ENCODE measurements around the gene DENND2D.
A peak's percentile ranks its signal among the peaks of the same experiment; 100 is the strongest.

DENND2D gene

DNA sequence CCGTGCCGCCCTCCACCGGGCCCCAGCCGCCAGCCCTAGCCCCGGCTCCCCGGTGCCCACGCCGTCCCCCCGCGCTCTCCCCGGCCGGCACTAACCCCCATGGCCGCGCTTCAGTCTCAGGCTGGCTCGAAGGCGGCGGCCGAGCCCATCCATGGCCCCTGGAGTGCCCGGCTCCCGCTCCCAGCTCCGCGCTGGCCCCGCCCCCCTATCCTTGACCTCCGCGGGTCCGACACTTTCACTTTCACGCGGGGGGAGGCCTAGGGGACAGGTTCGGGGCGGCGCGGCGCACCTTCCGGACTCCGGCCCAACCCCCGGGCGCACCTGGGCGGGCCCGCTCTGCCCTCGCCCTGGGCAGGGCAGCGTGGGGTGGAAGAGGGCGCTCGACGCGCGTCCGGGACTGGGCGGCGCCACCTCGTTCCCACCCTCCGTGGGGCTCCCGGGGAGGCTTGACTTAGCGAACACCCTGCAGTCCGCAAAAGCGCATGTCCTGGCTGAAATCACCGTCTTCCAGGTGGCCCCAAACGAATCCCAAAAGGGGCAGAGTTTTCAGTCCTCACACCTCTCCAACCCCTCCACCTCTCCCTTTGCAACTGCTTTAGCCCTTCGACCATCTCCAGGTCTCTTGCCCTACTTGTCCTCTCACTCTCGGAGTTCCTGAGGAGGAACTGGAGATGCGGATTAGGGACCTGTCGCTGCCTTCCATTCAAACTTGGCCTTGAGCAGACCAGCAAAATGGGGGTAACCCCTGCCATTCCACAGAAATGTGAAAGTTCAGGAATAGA is 3.9 kb upstream of the DENND2D start:
- H2AFZ ChIP-seq (ENCODE audit: low read depth, low read length, severe bottlenecking), result no peak overlapping the region

DNA sequence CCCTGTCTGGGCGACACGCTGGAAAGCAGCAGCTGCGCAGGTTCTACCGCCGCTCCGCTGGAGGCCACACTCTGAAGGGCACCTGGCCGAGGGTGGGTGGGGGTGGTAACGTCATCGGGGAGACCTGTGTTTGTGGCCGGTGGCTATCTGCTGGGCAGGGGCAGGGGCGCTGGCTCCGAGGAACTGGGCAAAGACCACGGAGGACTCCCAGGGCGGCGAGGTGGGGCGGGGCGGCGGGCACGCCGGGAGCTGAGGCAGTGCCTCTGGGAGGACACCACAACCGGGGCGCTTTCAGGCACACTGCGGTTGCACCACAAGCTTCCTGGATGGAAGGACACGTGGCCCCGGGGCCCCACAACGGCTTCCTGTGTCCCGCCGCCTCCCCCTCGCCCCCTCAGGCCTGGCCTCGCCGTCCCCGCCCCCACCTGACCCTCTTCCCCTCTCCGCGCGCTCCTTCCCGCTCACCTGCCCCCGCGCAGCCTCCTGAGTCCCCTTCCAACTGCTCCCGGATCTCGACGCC is 3.3 kb upstream of the DENND2D start:
- Histone ChIP-seq H3K9me2 (replicated peaks; ENCODE audit: insufficient read depth, low read length) (no peaks in the 10 kb centered on the region), H4K20me1 (ENCODE audit: low read depth, low read length) (no peaks in the 10 kb centered on the region), H3K4me3 (ENCODE audit: insufficient read depth, low read length, poor library complexity, severe bottlenecking) (peak overlapping the region; percentile 62), H3K9me3 (ENCODE audit: insufficient read depth, low read length) (no peaks in the 10 kb centered on the region), H3F3A (ENCODE audit: insufficient read depth) (peaks cover 39% of the 10 kb centered on the region), H3K4me2 (ENCODE audit: low read depth, low read length, poor library complexity, severe bottlenecking) (peak overlapping the region; percentile 95), H3K79me2 (ENCODE audit: insufficient read depth, low read length) (peaks cover 23% of the 10 kb centered on the region), H3K9ac (ENCODE audit: low read length) (peak overlapping the region; percentile 92), H3K27me3 (ENCODE audit: low read length) (no peaks in the 10 kb centered on the region), H3K36me3 (ENCODE audit: low read length) (no peaks in the 10 kb centered on the region), H2AFZ (ENCODE audit: low read depth, low read length, severe bottlenecking) (no peak overlapping the region), H3K27ac (ENCODE audit: low read depth, low read length) (peak overlapping the region; percentile 91)
- TF ChIP-seq, protein P1, sequence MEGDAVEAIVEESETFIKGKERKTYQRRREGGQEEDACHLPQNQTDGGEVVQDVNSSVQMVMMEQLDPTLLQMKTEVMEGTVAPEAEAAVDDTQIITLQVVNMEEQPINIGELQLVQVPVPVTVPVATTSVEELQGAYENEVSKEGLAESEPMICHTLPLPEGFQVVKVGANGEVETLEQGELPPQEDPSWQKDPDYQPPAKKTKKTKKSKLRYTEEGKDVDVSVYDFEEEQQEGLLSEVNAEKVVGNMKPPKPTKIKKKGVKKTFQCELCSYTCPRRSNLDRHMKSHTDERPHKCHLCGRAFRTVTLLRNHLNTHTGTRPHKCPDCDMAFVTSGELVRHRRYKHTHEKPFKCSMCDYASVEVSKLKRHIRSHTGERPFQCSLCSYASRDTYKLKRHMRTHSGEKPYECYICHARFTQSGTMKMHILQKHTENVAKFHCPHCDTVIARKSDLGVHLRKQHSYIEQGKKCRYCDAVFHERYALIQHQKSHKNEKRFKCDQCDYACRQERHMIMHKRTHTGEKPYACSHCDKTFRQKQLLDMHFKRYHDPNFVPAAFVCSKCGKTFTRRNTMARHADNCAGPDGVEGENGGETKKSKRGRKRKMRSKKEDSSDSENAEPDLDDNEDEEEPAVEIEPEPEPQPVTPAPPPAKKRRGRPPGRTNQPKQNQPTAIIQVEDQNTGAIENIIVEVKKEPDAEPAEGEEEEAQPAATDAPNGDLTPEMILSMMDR (IDR thresholded peaks at IDR 0.05; ENCODE audit: insufficient read depth, low read length, poor library complexity, severe bottlenecking), result no peak
- TF ChIP-seq EZH2phosphoT487 (conservative IDR thresholded peaks at IDR 0.05; ENCODE audit: low read length), result no peak

More for the DNA sequence above, 3.9 kb upstream of the DENND2D start:
- TF ChIP-seq EZH2phosphoT487 (conservative IDR thresholded peaks at IDR 0.05; ENCODE audit: low read length), result no peak
- TF ChIP-seq, protein P1 (IDR thresholded peaks at IDR 0.05; ENCODE audit: insufficient read depth, low read length, poor library complexity, severe bottlenecking), result no peak
- H3K27ac ChIP-seq (ENCODE audit: low read depth, low read length), result peak overlapping the region; percentile 91
- H3K9me3 ChIP-seq (ENCODE audit: insufficient read depth, low read length), result no peaks in the 10 kb centered on the region
- H4K20me1 ChIP-seq (ENCODE audit: low read depth, low read length), result no peaks in the 10 kb centered on the region
- H3K36me3 ChIP-seq (ENCODE audit: low read length), result no peaks in the 10 kb centered on the region
- H3K9ac ChIP-seq (ENCODE audit: low read length), result peak overlapping the region; percentile 92
- no peaks in the 10 kb centered on the region for H3K9me2 ChIP-seq (replicated peaks; ENCODE audit: insufficient read depth, low read length)
- H3K4me3 ChIP-seq (ENCODE audit: insufficient read depth, low read length, poor library complexity, severe bottlenecking), result peak overlapping the region; percentile 62
- peaks cover 39% of the 10 kb centered on the region for H3F3A ChIP-seq (ENCODE audit: insufficient read depth)
- peaks cover 23% of the 10 kb centered on the region for H3K79me2 ChIP-seq (ENCODE audit: insufficient read depth, low read length)
- H3K4me2 ChIP-seq (ENCODE audit: low read depth, low read length, poor library complexity, severe bottlenecking), result peak overlapping the region; percentile 95
- H3K27me3 ChIP-seq (ENCODE audit: low read length), result no peaks in the 10 kb centered on the region

DNA sequence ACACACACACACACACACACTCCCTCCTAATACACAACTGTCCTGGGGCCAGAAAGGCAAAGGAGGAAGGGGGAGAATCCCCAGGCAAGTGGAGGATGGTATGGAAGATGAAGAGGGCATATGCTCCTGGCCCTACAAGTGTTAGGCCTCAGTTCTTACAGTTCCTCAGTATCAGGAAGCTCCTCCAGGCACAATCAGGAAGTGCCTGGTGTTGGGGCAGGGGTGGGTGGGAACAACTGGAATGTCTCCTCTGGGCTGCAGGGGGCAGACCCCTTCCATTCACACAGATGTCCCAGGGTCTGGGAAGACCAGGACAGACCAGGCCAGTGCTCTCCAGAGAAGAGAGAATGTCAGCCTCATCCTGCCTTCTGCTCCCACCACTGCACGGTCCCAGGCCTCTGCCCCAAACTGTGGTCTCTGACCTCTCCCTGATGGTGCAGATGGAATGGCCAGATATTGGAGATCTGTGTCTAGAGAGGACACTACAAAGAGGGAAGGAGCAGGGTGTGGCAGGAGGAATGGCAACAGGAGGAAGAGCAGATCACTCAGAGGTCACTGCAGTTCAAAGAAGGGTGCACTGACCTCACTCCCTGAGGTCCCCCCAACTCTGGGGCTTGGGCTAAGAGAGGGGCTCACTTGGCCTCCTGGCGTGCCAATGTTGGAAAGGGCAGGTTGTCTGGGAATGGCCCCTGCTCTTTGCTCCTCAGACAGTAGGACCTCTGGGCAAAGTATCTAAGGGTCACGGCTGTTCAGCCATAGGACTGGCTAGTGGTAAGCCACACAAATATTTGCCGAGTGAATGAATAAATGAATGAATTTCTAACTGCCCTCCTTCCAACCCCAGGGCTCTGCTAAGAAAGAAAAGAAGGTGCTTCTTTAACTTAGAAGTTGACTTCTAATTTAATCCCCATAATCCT is 2.5 kb upstream of the DENND2D start:
- H4K20me1 ChIP-seq (ENCODE audit: low read depth, low read length), result no peaks in the 10 kb centered on the region
- H2AFZ ChIP-seq (ENCODE audit: low read depth, low read length, severe bottlenecking), result no peak overlapping the region
- no peaks in the 10 kb centered on the region for H3K9me3 ChIP-seq (ENCODE audit: insufficient read depth, low read length)
- H3K9ac ChIP-seq (ENCODE audit: low read length), result peak overlapping the region; percentile 92
- peaks cover 23% of the 10 kb centered on the region for H3K79me2 ChIP-seq (ENCODE audit: insufficient read depth, low read length)
- H3K27ac ChIP-seq (ENCODE audit: low read depth, low read length), result peak overlapping the region; percentile 91
- H3K27me3 ChIP-seq (ENCODE audit: low read length), result no peaks in the 10 kb centered on the region
- H3K9me2 ChIP-seq (replicated peaks; ENCODE audit: insufficient read depth, low read length), result no peaks in the 10 kb centered on the region
- peak overlapping the region; percentile 60 for H3K4me3 ChIP-seq (ENCODE audit: insufficient read depth, low read length, poor library complexity, severe bottlenecking)
- peak overlapping the region; percentile 95 for H3K4me2 ChIP-seq (ENCODE audit: low read depth, low read length, poor library complexity, severe bottlenecking)
- TF ChIP-seq, protein P1 (IDR thresholded peaks at IDR 0.05; ENCODE audit: insufficient read depth, low read length, poor library complexity, severe bottlenecking), result no peak
- no peak for TF ChIP-seq EZH2phosphoT487 (conservative IDR thresholded peaks at IDR 0.05; ENCODE audit: low read length)
- H3K36me3 ChIP-seq (ENCODE audit: low read length), result no peaks in the 10 kb centered on the region
- H3F3A ChIP-seq (ENCODE audit: insufficient read depth), result peaks cover 37% of the 10 kb centered on the region
